K562 (cell line): Measurements from ENCODE around the gene OR56A5. TPM values are rescaled to one million over a fixed set of nuclear protein-coding genes. Genes with fewer than 3 reads are reported as not detected.

ENCODE experiments used
- ATAC-seq: fragments of 200-7000 bp; cut with Tn5 transposase; 3 replicates; pipeline ENCODE4 v1.9.1; 2020; ENCODE audit warnings: moderate library complexity
- BruUV-seq: library from RNA; stranded (reverse); fragments of 400-500 nt; replicated peaks from 2 replicates; lab custom pipeline; 2021; lab: Mats Ljungman, UMichigan
- CTCF ChIA-PET: fragments of 300-600 bp; formaldehyde crosslinking; extraction: SDS; loops from one replicate; lab custom pipeline; 2021; ENCODE audit warnings: low intra/inter-chr PET ratio; lab: Yijun Ruan, JAX
- POLR2A ChIA-PET: fragments of 300-600, 350-650 bp; sonication (Branson Sonifier 250); formaldehyde crosslinking; extraction: SDS; loops from one replicate; lab custom pipeline; 2021; ENCODE audit warnings: antibody characterized with exemption, inconsistent platforms; lab: Yijun Ruan, JAX
- DNase-seq, 4 experiments: peaks; one replicate each; pipeline versions ENCODE4 v3.0.0 to v3.0.0-alpha.2; 2011 to 2018; ENCODE audit warnings: low spot score in 3 of 4, mixed read lengths in 3 of 4; ENCODE audit errors: extremely low read depth in 1 of 4
- FAIRE-seq: peaks from 2 replicates; lab custom pipeline; 2011; peaks lifted over from hg19 to GRCh38; lab: Jason Lieb, UNC
- H2AFZ ChIP-seq: 2 replicates; pipeline ENCODE4 v1.6.0; 2011; ENCODE audit warnings: low read depth, low read length, control low read depth, inconsistent platforms
- H3K27ac ChIP-seq: fragments of 200-600 bp; 3 replicates; pipeline ENCODE4 v1.8.0; 2011; ENCODE audit warnings: low read depth, mild to moderate bottlenecking, control low read depth, inconsistent platforms, low read length, moderate library complexity, mixed read lengths; ENCODE audit errors: extremely low read depth
- H3K27me3 ChIP-seq, 2 experiments: fragments of 300-600 bp in 1 of 2; 2 replicates in 1 of 2; 3 replicates in 1 of 2; pipeline versions ENCODE4 v1.6.0 to v1.8.0; 2011; ENCODE audit warnings: inconsistent platforms in 2 of 2, low read length in 2 of 2, mild to moderate bottlenecking in 1 of 2, mixed read lengths in 1 of 2, moderate library complexity in 1 of 2; ENCODE audit not compliant: control insufficient read depth in 2 of 2, insufficient read depth in 2 of 2
- H3K36me3 ChIP-seq: fragments of 300-600 bp; 3 replicates; pipeline ENCODE4 v1.8.0; 2011; ENCODE audit warnings: mild to moderate bottlenecking, low read length, inconsistent platforms; ENCODE audit not compliant: control insufficient read depth, insufficient read depth
- H3K4me1 ChIP-seq, 2 experiments: fragments of 200-600 bp in 1 of 2; replicated peaks in 1 of 2; 2 replicates in 1 of 2; 3 replicates in 1 of 2; pipeline versions ENCODE4 v1.5.1 to v1.8.0; 2011; ENCODE audit warnings: inconsistent platforms in 2 of 2, low read length in 2 of 2, mild to moderate bottlenecking in 1 of 2, mixed read lengths in 1 of 2, moderate library complexity in 1 of 2; ENCODE audit not compliant: control insufficient read depth in 2 of 2, insufficient read depth in 2 of 2
- H3K4me2 ChIP-seq: 2 replicates; pipeline ENCODE4 v1.6.1; 2011; ENCODE audit warnings: low read length, control low read depth, inconsistent platforms, mixed read lengths; ENCODE audit not compliant: insufficient read depth
- H3K4me3 ChIP-seq: fragments of 200-600 bp; sonication (generic), shearing (Covaris generic); 2 replicates; pipeline ENCODE4 v1.5.1; 2016; ENCODE audit warnings: control low read depth, inconsistent platforms
- H3K79me2 ChIP-seq: fragments of 200-600 bp; 3 replicates; pipeline ENCODE4 v1.8.0; 2011; ENCODE audit warnings: low read length, inconsistent platforms; ENCODE audit not compliant: control insufficient read depth, insufficient read depth
- H3K9ac ChIP-seq, 2 experiments: 2 replicates each; pipeline versions ENCODE4 v1.6.0 to v1.6.1; 2011; ENCODE audit warnings: low read depth in 2 of 2, low read length in 2 of 2, control low read depth in 1 of 2, inconsistent platforms in 1 of 2, mild to moderate bottlenecking in 1 of 2, mixed read lengths in 1 of 2; ENCODE audit not compliant: insufficient read depth in 1 of 2
- H3K9me1 ChIP-seq: one replicate; pipeline ENCODE4 v1.6.0; 2011; ENCODE audit warnings: inconsistent platforms, mild to moderate bottlenecking, low read length, moderate library complexity; ENCODE audit not compliant: control insufficient read depth, insufficient read depth
- H3K9me3 ChIP-seq: replicated peaks from 2 replicates; pipeline ENCODE4 v1.5.1; 2011; ENCODE audit warnings: low read depth, low read length, inconsistent platforms; ENCODE audit not compliant: control insufficient read depth, insufficient read depth
- H4K20me1 ChIP-seq: replicated peaks from 2 replicates; pipeline ENCODE4 v1.6.1; 2011; ENCODE audit warnings: low read length, inconsistent platforms, mixed read lengths; ENCODE audit not compliant: control insufficient read depth, insufficient read depth
- CCAR2 ChIP-seq: fragments of 200-400 bp; formaldehyde crosslinking; IDR thresholded peaks from 2 replicates; pipeline ENCODE4 v1.6.1; 2017; ENCODE audit warnings: mild to moderate bottlenecking, low read depth, low read length
- CGGBP1 ChIP-seq: fragments of 250-450 bp; sonication (Bioruptor Pico); IDR thresholded peaks from 2 replicates; pipeline ENCODE4 v1.9.0; 2021; ENCODE audit warnings: mild to moderate bottlenecking
- GTF2F1 ChIP-seq: IDR thresholded peaks from 2 replicates; pipeline ENCODE4 v1.6.1; 2011; ENCODE audit warnings: low read depth, low read length, improper control_type of control experiment
- MLX ChIP-seq, 2 experiments: fragments of 450-650 bp in 1 of 2; sonication (generic) in 1 of 2; formaldehyde crosslinking; conservative IDR thresholded peaks; 2 replicates each; pipeline versions ENCODE4 v1.4.0 to v1.8.1; 2020 to 2022; ENCODE audit warnings: mild to moderate bottlenecking in 1 of 2, missing genetic modification reagents in 1 of 2
- SRSF1 ChIP-seq: fragments of 200-400 bp; formaldehyde crosslinking; IDR thresholded peaks from 2 replicates; pipeline ENCODE4 v1.6.1; 2017; ENCODE audit warnings: mild to moderate bottlenecking, low read depth, low read length, moderate library complexity
- STAT6 ChIP-seq: sonication (generic); formaldehyde crosslinking; IDR thresholded peaks from 2 replicates; pipeline ENCODE4 v1.8.1; 2023; ENCODE audit warnings: mild to moderate bottlenecking, missing genetic modification reagents
- THRAP3 ChIP-seq: fragments of 450-650 bp; IDR thresholded peaks from 2 replicates; pipeline ENCODE4 v1.6.1; 2016; ENCODE audit warnings: mild to moderate bottlenecking, inconsistent platforms, borderline replicate concordance
- ZBTB43 ChIP-seq: sonication (generic); formaldehyde crosslinking; IDR thresholded peaks from 2 replicates; pipeline ENCODE4 v1.8.0; 2023; ENCODE audit warnings: mild to moderate bottlenecking, missing genetic modification reagents
- WGBS: fragments of 100-300 bp; shearing (Covaris generic); methylation state at CpG from one replicate; pipeline ENCODE4 v1.1.6; 2016; ENCODE audit warnings: low coverage, mixed read lengths; ENCODE audit not compliant: insufficient coverage; ENCODE audit errors: missing lambda C conversion rate; 5-methylcytosine and 5-hydroxymethylcytosine counted together
- in situ Hi-C: fragments of 300-500 bp; cut with MboI; formaldehyde crosslinking; loops from 4 replicates; pipeline ENCODE4 v1.15.0; 2018; ENCODE audit warnings: inconsistent platforms, mixed read lengths
- intact Hi-C: fragments of 100-400 bp; cut with micrococcal nuclease; formaldehyde crosslinking; loops from 2 replicates; pipeline ENCODE4 v1.14.2; 2022
- polyA plus RNA-seq, 8 experiments: library from polyadenylated mRNA; depleted of rRNA in 4 of 8; stranded (reverse) in 5 of 8; unstranded in 3 of 8; fragments of >200 nt; fragmentation: Nextera tagmentation in 2 of 8; fragmentation: Illumina TruSeq in 1 of 8; extraction: Ambion mirVana in 2 of 8; extraction: Trizol in 1 of 8; gene quantifications; 2 replicates each; pipeline versions ENCODE4 v1.2.1 to v1.2.3, GENCODE V29; 2011 to 2014; ENCODE audit warnings: inconsistent platforms in 1 of 8, missing spikeins in 1 of 8
- total RNA-seq, 7 experiments: library from RNA; depleted of rRNA in 6 of 7; stranded (reverse); fragments of >200 nt in 6 of 7; fragmentation: Illumina TruSeq in 2 of 7; extraction: Trizol in 2 of 7; gene quantifications; 2 replicates each; pipeline versions ENCODE4 v1.2.1 to v1.2.3, GENCODE V29; 2011 to 2021; ENCODE audit warnings: low replicate concordance in 1 of 7

The OR56A5 gene
- total and polyA plus RNA-seq, 9 of the 15 experiments (the other 6 are each of a cell fraction or from before 2014, with no cell fraction given) = not detected

GRCh38 chr11:5929571-5930368 lies 38.5 kb downstream of the OR56A5 start:
- Histone ChIP-seq H4K20me1 (no peaks in the 10 kb centered on the region), H3K27me3 (peaks cover 26 to 39% of the 10 kb centered on the region in 2 experiments; a peak in 4 of 5 replicates), H3K79me2 (no peaks in the 10 kb centered on the region; the same call in 2 of the 3 replicates), H3K4me2 (peak overlapping the region; percentile 18), H3K4me1 (peaks cover 0 to 4% of the 10 kb centered on the region in 2 experiments; a peak in 2 of 5 replicates), H2AFZ (peak overlapping the region; percentile 8; the same call in 1 of the 2 replicates), H3K9ac (no peak overlapping the region), H3K9me1 (no peaks in the 10 kb centered on the region), H3K36me3 (no peaks in the 10 kb centered on the region), H3K4me3 (no peak overlapping the region), H3K27ac (no peak overlapping the region), H3K9me3 (no peaks in the 10 kb centered on the region; the same call in 1 of the 2 replicates)
- POLR2A ChIA-PET = interaction anchor here (0.6 kb wide), 1 partner anchor 399 kb away, joined by 3 read pairs; no protein-coding TSS in a partner anchor
- TF ChIP-seq THRAP3 (no peak), GTF2F1 (no peak)
- DNase-seq (peak; percentile 19 to 24 (median 22)), FAIRE-seq (no peak), ATAC-seq (peak; percentile 81)
- intact Hi-C loops (no loop called here), in situ Hi-C loops (no loop called here)
- WGBS = 29% methylated on average over 28 of the region's 31 CpGs
- CTCF ChIA-PET = no interaction called here
- no TSS peak for BruUV-seq

- DNase-seq = no peak
- intact Hi-C loops = no loop called here
- no peak for ATAC-seq
- POLR2A ChIA-PET = interaction anchor here (0.6 kb wide), 1 partner anchor 398 kb away, joined by 3 read pairs; no protein-coding TSS in a partner anchor
- no TSS peak for BruUV-seq
- Histone ChIP-seq H3K9me3 (peaks cover under 1% of the 10 kb centered on the region; the same call in 1 of the 2 replicates), H3K4me2 (no peak overlapping the region), H3K27ac (no peak overlapping the region), H3K4me1 (peaks cover 0 to 4% of the 10 kb centered on the region in 2 experiments; a peak in 2 of 5 replicates), H3K79me2 (no peaks in the 10 kb centered on the region; the same call in 2 of the 3 replicates), H2AFZ (peak overlapping the region; percentile 8), H4K20me1 (no peaks in the 10 kb centered on the region), H3K27me3 (peaks cover 26 to 39% of the 10 kb centered on the region in 2 experiments; a peak in 4 of 5 replicates), H3K4me3 (no peak overlapping the region), H3K9me1 (no peaks in the 10 kb centered on the region), H3K9ac (no peak overlapping the region), H3K36me3 (no peaks in the 10 kb centered on the region)
- no peak for FAIRE-seq
- in situ Hi-C loops = no loop called here
- 25% methylated on average over 15 of the region's 15 CpGs for WGBS
- CTCF ChIA-PET = no interaction called here
- TF ChIP-seq SRSF1 (no peak), MLX (CRISPR knock-in tag; conservative IDR thresholded peaks at IDR 0.05) (no peak), CGGBP1 (CRISPR knock-in tag) (no peak), STAT6 (CRISPR knock-in tag) (no peak), ZBTB43 (no peak), CCAR2 (no peak)
These were observed 39.5 kb downstream of the OR56A5 start for GRCh38 chr11:5928811-5929210.
